CD4-positive, alpha-beta T cell treated with Interleukin-15 for 4 hours (primary cell): ENCODE measurements around the gene EVI2B.
"Not testable (repeated sequence)": the region's sequence is repeated elsewhere in the genome, so short reads cannot be mapped to it uniquely, and the experiment has no call there.

Experiments
- DNase-seq: peaks from one replicate; pipeline ENCODE4 v3.0.0-alpha.2; 2020; ENCODE audit warnings: low spot score

The EVI2B gene

GRCh38 chr17:31269578-31269983 lies 44.3 kb downstream of the EVI2B start:
- DNase-seq: no peak

DNA sequence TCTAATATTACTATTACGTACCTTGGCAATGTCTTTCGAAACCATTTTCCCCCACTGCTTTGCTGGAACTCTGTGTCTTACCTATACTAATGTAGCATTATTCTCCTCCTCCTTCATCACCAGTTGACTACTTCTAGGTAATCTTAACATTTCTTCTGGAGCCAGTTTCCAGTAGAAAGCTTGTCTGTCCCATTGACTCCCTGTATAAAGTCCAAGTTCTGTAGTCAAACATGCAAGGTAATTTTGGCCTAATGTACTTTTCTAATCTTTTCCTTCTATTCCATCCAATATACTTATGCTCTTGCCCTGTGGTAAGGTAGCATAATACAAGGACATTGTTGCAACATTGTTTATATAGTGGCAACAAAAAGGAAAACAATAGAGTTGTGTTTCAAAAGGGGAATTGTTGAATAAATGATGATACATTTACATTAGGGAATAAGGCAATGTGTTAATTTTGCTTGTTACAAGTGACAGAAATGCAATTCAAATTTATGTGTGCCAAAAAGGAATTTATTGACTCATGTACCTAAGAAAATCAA lies 44.7 kb downstream of the EVI2B start:
- DNase-seq: no peak

- peak; percentile 18 for DNase-seq
Measured at GRCh38 chr17:31266042-31266441, 47.8 kb downstream of the EVI2B start.

DNA sequence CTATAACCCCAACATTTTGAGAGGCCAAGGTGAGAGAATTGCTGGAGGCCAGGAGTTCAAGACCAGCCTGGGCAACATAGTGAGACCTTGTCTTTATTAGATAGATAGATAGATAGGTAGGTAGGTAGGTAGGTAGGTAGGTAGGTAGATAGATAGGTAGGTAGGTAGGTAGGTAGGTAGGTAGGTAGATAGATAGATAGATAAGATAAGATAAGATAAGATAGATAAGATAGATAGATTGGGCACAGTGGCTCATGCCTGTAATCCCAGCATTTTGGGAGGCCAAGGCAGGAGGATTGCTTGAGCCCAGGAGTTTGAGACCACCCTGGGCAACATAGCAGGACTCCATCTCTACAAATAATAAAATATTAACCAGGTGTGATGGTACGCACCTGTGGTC lies 50.9 kb downstream of the EVI2B start:
- not testable (repeated sequence) for DNase-seq

GRCh38 chr17:31261601-31262000 lies 52.3 kb downstream of the EVI2B start:
- no peak for DNase-seq

DNA sequence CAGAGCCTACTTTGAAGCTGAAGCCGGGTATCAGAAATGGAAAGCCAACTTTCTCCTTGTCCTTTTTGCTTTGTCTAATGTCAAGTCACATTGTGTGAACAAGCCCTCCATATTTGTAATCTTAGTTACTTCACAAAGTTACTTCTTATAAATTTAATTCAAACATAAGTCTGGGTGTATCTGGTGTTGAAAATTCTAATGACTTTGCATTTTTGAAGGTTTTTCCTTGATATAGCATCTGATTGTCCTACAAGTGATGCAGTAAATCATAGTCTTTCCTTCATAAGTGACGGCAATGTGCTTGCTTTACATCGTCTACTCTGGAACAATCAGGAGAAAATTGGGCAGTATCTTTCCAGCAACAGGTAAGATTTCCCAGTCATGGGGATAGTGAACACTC lies 53.7 kb downstream of the EVI2B start:
- DNase-seq: no peak

DNA sequence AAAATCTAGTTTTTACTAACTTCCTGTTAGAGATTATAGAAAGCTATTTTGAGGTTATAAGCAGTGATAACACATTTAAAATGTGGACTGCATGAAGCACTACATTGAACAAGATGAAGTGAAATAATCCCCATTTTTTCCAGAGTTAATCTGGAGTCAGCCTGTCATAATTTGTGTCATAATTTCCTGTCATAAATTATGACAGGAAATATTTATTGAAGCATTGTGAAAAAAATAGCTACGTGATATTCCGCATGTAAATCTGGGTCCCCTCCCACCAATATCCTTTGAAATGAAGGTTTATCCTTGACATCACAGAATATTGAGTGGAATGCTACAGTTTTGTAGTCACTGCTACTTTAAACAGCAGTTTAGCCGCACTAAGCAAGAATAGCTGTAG lies 56.9 kb downstream of the EVI2B start:
- no peak for DNase-seq

DNA sequence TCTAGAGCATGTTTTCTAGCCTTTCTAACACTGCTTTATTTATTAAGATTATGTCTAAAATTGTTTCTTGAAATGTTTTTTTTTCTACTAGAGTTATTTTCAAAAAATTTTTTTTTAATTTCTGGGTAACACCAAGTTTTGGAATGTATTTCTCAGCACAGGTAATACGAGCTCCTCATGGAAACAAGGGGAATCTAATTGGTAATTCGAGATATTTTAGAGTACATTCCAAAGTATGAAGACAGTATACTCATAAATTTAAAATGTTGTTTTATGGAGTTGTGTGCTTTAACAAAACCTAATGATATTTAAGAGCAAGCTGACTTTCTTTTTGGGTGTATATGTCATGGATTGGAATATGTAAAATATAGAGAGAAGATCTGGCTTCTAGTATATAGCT lies 59.2 kb downstream of the EVI2B start:
- no peak for DNase-seq
